Measurements from ENCODE around the gene RALGAPB.

DNA sequence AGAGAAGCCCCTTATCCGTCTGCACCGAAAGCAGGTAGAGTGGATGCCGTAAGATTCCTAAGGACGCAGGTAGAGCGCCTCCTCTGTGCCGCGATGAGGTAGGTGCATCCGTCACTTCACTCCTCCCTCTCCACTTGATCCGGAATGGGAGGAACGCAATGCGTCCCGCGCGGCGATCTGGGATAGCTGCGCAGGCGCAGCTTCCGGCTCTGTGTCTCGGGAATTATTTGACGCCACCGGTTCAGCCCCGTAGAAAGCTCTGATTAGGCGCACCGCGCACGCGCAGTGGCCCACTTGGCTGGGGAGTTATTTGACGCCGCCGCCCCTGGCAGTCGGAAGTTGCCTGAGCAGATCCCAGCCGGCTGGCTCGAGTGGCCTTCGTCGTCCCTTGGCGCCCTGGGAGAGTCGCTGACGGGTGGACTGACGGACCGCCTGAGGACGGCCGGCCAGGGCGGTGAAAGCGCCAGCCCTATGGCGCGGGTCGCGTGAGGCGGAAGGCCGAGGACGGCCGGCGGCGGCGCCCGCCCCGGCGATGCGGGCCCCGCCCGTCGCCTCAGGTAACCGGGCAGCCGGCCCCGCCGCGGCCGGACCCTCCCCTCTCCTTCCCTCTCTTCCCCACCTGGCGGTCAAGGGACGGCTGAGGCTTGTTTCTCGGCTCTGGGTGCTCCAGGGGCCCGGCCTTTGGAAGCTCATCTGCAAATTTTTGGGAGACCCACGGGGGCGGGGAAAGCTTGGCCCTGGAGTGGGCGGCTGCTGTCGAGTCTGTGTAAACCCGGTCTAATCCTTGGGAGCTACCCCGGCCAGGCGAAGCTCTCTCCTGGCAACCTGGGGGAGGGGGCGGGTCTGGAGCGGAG, at the start of gene RALGAPB:
- TF ChIP-seq, protein P1, sequence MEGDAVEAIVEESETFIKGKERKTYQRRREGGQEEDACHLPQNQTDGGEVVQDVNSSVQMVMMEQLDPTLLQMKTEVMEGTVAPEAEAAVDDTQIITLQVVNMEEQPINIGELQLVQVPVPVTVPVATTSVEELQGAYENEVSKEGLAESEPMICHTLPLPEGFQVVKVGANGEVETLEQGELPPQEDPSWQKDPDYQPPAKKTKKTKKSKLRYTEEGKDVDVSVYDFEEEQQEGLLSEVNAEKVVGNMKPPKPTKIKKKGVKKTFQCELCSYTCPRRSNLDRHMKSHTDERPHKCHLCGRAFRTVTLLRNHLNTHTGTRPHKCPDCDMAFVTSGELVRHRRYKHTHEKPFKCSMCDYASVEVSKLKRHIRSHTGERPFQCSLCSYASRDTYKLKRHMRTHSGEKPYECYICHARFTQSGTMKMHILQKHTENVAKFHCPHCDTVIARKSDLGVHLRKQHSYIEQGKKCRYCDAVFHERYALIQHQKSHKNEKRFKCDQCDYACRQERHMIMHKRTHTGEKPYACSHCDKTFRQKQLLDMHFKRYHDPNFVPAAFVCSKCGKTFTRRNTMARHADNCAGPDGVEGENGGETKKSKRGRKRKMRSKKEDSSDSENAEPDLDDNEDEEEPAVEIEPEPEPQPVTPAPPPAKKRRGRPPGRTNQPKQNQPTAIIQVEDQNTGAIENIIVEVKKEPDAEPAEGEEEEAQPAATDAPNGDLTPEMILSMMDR (IDR thresholded peaks at IDR 0.05; ENCODE audit: borderline replicate concordance, extremely low read depth, low read length, poor library complexity, severe bottlenecking): peak; percentile 67
- no peak for TF ChIP-seq EZH2 (IDR thresholded peaks at IDR 0.05; ENCODE audit: borderline replicate concordance, low read depth, low read length, severe bottlenecking)

Data from DND-41 (cell line).